ENCODE data around the gene PRKG1.

DNA sequence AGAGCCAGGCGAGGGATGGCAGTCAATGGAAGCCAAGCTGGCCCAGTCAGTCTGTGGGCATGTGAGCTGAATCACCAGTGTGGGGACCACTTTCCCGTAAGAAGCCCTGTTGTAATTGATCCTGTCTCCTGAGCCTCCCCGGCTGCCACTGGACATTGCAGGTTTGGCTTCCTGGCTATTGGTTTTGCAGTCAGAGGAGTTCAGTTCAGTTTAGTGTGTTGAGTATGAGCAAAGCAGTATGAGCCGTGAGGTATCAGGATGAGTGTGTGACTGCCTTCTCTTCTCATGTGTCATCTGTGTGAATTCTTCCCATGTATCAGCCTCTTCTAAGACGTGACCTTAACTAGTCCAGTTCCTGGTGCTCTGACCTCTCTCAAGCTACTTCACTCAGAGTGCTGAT lies 227.4 kb downstream of the PRKG1 start:
- TF ChIP-seq, protein P1, sequence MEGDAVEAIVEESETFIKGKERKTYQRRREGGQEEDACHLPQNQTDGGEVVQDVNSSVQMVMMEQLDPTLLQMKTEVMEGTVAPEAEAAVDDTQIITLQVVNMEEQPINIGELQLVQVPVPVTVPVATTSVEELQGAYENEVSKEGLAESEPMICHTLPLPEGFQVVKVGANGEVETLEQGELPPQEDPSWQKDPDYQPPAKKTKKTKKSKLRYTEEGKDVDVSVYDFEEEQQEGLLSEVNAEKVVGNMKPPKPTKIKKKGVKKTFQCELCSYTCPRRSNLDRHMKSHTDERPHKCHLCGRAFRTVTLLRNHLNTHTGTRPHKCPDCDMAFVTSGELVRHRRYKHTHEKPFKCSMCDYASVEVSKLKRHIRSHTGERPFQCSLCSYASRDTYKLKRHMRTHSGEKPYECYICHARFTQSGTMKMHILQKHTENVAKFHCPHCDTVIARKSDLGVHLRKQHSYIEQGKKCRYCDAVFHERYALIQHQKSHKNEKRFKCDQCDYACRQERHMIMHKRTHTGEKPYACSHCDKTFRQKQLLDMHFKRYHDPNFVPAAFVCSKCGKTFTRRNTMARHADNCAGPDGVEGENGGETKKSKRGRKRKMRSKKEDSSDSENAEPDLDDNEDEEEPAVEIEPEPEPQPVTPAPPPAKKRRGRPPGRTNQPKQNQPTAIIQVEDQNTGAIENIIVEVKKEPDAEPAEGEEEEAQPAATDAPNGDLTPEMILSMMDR (IDR thresholded peaks at IDR 0.05; ENCODE audit: low read depth, low read length, missing input control): no peak
- TF ChIP-seq TAF1 (conservative IDR thresholded peaks at IDR 0.05) (no peak), FOXA1 (IDR thresholded peaks at IDR 0.05) (no peak), JUND (IDR thresholded peaks at IDR 0.05) (no peak), YY1 (IDR thresholded peaks at IDR 0.05) (no peak), GABPA (IDR thresholded peaks at IDR 0.05 in 1 of 2, conservative IDR thresholded peaks at IDR 0.05 in 1 of 2) (no peak), RXRA (IDR thresholded peaks at IDR 0.05) (no peak), RAD21 (IDR thresholded peaks at IDR 0.05) (no peak), SP1 (IDR thresholded peaks at IDR 0.05) (no peak)
- TF ChIP-seq, protein P2, sequence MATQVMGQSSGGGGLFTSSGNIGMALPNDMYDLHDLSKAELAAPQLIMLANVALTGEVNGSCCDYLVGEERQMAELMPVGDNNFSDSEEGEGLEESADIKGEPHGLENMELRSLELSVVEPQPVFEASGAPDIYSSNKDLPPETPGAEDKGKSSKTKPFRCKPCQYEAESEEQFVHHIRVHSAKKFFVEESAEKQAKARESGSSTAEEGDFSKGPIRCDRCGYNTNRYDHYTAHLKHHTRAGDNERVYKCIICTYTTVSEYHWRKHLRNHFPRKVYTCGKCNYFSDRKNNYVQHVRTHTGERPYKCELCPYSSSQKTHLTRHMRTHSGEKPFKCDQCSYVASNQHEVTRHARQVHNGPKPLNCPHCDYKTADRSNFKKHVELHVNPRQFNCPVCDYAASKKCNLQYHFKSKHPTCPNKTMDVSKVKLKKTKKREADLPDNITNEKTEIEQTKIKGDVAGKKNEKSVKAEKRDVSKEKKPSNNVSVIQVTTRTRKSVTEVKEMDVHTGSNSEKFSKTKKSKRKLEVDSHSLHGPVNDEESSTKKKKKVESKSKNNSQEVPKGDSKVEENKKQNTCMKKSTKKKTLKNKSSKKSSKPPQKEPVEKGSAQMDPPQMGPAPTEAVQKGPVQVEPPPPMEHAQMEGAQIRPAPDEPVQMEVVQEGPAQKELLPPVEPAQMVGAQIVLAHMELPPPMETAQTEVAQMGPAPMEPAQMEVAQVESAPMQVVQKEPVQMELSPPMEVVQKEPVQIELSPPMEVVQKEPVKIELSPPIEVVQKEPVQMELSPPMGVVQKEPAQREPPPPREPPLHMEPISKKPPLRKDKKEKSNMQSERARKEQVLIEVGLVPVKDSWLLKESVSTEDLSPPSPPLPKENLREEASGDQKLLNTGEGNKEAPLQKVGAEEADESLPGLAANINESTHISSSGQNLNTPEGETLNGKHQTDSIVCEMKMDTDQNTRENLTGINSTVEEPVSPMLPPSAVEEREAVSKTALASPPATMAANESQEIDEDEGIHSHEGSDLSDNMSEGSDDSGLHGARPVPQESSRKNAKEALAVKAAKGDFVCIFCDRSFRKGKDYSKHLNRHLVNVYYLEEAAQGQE (IDR thresholded peaks at IDR 0.05): no peak
- TF ChIP-seq, protein P3, sequence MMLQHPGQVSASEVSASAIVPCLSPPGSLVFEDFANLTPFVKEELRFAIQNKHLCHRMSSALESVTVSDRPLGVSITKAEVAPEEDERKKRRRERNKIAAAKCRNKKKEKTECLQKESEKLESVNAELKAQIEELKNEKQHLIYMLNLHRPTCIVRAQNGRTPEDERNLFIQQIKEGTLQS (IDR thresholded peaks at IDR 0.05): no peak
- TF ChIP-seq, protein P4, sequence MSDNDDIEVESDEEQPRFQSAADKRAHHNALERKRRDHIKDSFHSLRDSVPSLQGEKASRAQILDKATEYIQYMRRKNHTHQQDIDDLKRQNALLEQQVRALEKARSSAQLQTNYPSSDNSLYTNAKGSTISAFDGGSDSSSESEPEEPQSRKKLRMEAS (IDR thresholded peaks at IDR 0.05): no peak
- TF ChIP-seq, protein P5, sequence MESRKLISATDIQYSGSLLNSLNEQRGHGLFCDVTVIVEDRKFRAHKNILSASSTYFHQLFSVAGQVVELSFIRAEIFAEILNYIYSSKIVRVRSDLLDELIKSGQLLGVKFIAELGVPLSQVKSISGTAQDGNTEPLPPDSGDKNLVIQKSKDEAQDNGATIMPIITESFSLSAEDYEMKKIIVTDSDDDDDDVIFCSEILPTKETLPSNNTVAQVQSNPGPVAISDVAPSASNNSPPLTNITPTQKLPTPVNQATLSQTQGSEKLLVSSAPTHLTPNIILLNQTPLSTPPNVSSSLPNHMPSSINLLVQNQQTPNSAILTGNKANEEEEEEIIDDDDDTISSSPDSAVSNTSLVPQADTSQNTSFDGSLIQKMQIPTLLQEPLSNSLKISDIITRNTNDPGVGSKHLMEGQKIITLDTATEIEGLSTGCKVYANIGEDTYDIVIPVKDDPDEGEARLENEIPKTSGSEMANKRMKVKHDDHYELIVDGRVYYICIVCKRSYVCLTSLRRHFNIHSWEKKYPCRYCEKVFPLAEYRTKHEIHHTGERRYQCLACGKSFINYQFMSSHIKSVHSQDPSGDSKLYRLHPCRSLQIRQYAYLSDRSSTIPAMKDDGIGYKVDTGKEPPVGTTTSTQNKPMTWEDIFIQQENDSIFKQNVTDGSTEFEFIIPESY (IDR thresholded peaks at IDR 0.05): no peak
